Measurements from ENCODE around the gene ENGASE.
A peak's percentile ranks its signal among the peaks of the same experiment; 100 is the strongest.

Gene ENGASE

DNA sequence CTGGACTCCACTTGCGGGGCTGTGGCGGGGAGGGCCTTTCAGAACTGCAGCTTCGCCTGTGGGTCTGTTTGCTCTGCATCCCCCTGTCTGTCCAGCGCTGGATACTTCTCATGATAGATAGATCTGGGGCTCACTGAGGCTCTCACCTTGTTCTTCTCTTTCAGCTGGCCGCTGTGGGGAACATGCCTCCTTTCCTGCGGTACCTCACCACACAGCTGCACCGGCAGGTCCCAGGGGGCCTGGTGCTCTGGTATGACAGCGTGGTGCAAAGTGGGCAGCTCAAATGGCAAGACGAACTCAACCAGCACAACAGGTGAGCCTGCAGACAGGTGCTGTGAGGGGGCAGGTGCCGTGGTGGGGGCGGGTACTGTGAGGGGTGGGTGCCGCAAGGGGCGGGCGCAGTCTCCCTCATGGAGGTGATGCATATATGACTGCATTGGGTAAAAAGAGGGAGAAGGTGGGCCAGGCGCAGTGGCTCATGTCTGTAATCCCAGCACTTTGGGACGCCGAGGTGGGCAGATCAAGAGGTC, 6.2 kb downstream of the ENGASE start:
- DNase-seq (ENCODE audit: low read depth in 2 of 2) = no peak

DNA sequence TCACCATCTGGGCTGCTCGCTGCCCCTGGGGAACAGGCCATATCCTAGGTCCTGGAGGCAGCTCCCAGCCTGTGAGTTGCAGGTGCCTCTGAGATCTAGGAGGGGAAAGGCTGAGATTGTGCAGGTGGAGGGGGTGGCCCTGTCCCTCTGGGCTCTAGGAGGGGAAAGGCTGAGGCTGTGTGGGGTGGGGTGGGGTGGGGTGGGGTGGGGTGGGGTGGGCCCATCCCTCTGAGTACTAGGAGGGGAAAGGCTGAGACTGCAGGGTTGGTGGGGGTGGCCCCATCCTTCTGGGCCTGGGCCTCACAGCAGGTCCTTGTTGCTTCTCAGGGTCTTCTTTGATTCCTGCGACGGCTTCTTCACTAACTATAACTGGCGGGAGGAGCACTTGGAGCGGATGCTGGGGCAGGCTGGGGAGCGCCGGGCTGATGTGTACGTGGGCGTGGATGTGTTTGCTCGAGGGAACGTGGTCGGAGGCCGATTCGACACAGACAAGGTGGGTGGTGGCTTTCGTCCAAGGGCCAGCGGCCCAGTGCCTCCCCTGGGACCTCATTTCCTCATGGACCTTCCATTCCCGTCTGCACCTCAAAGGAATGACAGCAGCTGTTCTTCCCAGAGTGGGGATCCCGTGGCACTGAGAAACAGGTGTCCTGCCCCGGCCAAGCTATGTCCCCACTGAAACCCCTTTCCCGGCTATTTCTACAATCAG, 7.1 kb downstream of the ENGASE start:
- no peak for DNase-seq (ENCODE audit: low read depth in 2 of 2)

DNA sequence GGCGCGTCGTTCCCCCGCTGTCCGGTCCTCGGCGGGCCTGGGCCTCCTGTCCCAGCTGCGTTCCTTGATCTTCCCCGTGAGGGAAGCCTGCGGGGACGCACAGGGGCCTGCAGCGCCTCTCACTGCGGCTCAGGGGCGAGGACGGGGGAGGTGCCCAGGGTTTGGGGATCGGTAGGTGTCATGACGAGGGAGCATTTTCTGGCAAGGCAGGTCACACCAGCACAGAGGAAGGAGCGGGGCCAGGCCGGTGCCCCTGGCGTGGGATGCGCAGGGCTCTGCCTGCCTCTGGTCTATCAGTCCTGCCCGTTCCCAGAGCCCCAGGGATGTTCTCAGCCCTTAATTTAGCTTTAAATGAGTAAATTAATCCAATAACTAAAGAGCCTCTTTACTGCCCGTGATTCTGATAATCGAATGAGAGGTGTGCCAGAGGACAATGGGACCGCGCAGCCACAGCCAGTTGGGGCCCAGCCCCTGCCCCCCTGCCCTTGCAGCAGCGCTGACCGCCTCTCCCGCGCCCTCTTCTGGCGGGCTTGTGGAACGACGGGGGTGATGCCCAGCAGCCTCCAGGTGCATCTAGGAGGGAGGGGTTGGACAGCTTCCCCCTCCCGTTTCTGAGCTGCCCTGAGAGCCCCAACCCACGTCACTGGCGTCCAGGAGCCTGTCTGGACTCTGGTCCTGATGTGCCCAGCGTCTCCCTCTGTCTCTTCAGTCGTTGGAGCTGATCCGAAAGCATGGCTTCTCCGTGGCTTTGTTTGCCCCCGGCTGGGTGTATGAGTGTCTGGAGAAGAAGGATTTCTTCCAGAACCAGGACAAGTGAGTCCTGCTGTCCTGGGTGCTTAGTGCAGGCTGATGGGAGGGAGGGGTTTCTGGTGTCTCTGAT, 7.9 kb downstream of the ENGASE start:
- DNase-seq (ENCODE audit: low read depth in 2 of 2) = no peak

DNA sequence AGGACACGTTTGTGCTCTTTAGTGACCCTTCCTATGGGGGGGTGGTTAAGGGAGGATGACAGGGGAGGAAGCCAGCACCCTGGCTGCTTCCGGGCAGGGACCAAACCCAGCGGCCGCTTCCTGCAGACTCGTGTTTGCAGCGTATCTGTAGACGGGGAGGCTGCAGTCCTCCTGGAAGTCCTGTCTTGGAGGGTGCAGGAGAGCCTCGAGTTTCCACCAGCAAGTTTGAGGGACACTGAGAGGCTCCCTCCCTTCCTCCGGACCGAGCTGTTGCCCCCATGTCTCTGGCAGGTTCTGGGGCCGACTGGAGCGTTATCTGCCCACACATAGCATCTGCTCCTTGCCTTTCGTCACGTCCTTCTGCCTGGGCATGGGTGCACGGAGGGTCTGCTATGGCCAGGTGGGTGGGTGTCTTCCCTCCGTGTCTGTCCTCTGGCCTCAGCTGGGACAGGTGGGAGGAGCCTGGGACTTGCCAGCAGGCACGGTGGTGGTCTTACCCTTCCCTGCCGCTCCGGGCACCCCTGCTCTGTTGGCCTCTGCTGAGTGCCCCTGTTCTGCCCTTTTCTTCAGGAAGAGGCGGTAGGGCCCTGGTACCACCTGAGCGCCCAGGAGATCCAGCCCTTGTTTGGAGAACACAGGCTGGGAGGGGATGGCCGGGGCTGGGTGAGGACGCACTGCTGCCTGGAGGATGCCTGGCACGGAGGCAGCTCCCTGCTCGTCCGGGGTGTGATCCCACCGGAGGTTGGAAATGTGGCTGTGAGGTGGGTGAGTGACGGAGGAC, 8.8 kb downstream of the ENGASE start:
- DNase-seq (ENCODE audit: low read depth in 2 of 2) = no peak

DNA sequence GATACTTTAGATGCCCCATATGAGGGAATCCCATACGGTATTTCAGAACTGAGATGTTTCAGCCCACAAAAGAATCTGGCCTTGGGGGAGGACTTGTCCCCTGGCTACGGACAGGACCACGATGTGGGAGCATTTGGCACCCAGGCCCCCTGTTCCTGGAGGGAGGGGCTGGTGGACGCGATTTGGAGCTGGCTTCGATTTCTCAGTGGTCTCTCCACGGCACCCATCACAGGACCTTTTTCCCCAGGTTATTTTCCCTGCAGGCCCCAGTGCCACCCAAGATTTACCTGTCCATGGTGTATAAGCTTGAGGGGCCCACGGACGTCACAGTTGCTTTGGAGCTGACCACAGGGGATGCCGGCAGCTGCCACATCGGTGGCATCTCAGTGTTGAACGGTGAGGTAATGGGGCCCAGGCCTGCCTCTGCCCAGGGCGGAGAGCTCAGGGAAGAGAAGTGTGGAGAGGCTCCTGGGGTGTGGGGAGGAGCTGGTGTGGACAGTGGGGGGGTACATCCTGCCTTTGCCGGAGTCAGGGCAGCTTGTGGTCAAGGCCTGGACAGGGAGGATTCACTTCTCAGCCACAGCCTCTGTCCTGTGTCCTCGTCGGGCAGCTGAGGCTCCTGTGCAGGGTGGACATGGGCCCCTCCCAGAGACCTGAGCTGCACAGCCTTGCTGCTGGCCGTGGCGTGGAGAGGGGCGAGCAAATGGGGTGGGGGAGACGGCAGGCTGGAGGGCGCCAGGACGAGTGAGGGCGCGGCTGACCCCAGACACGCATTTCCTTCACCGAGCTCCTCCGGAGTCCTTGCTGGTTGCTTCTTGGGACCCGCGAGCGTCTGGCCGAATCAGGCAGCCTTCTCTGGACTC, 9.9 kb downstream of the ENGASE start:
- no peak for DNase-seq (ENCODE audit: low read depth in 2 of 2)

DNA sequence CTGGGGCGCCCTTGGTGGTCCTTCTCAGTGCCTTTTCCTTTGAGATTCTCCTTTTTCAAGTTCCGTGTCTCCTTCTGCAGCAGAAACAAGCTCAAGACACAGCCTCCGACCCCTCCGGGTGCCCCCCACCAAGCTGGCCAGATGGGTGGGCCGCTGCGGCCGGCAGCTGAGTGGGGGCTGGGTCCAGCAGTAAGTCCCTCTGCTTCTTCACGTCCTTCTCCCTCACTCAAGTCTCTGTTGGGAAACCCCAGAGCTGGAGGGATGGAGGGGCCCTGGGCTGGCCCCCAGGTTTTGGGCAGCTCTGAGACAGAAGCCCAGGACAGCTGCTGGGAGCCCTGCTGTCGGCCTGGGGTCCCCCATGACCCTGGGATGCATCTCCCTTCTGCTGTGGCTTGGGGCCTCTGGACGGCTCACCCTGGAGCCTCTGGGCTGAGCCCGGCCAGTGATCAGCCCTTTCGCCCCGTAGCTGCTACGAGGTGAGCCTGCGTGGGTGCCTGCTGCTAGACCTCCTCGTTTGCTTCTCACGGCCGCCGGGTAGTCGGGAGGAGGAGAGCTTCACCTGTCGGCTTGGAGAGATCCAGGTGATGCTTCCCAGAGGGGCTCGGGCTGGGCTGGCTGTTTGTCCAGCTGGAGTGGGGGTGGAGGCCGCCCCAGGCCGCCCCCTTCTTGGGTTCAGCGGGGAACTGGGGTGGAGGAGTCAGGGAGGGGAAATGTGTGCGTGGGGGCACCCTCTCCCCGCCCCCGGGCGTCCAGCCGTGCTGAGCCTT, 10.7 kb downstream of the ENGASE start:
- DNase-seq (ENCODE audit: low read depth in 2 of 2) = no peak

DNA sequence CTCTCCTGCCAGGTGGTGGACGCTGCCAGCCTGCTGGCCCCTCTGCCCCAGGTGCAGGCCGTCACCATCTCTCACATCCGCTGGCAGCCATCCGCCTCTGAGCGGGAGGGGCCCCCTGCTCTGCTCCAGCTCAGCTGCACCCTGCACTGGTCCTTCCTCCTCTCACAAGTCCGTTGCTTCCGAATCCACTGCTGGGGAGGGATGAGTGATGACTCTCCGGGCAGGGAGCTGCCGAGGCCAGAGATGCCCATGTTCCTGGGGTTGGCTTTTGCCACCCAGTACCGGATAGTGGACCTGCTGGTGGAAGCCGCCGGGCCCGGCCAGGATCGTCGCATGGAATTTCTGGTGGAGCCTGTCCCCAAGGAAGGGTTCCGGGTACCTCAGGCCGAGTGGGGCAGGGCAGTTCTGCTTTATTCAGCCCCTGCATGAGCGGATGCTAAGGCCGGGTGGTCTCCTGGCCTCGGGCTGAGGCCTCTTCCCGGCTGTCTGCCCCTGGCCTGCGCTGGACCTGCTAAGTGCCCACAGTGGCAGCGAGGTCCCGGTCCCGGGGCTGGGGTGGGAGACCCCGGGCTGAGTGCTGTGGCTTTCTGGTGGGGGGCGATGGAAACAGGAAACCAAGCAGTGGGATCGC, 11.4 kb downstream of the ENGASE start:
- DNase-seq (ENCODE audit: low read depth in 2 of 2) = no peak

DNA sequence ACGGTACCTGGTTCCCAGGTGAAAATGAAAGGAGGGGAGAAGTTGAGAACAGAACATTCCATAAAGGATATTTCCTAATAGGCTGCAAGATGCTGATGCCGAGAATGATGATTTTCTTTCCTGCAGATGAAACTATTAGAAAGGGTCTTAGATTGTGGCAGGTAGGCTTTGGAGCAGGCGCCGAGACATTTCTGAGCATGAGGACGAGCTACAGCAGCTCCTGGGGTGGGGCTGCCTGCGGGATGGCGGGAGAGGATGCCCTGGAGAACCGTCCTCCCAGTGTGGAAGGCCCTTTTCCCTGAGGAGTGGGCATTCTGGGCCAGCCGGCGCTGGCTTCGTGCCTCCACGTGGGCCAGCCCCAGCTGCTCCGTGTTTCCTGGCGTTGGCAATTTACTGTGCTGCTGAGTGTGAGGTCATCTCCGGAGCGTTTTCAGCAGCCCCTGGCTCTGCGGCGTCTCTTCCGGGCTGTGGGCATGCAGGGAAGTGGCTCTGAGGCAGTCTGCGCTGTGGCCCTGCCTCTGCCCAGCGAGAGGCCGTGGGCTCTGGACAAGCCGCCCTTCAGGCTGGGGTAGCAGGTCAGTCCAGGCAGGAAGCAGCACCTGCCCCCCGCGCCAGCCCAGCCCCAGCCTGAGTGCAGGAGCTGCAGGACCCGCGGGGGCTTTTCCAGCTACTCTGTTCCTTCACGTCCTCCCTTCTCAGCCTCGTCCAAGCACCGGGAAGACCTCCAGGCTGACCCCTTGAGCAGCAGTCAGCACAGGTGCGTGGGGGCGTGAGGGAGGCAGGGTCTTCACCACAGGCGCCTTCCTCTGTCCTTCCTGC, 12.2 kb downstream of the ENGASE start:
- DNase-seq (ENCODE audit: low read depth in 2 of 2) = no peak

DNA sequence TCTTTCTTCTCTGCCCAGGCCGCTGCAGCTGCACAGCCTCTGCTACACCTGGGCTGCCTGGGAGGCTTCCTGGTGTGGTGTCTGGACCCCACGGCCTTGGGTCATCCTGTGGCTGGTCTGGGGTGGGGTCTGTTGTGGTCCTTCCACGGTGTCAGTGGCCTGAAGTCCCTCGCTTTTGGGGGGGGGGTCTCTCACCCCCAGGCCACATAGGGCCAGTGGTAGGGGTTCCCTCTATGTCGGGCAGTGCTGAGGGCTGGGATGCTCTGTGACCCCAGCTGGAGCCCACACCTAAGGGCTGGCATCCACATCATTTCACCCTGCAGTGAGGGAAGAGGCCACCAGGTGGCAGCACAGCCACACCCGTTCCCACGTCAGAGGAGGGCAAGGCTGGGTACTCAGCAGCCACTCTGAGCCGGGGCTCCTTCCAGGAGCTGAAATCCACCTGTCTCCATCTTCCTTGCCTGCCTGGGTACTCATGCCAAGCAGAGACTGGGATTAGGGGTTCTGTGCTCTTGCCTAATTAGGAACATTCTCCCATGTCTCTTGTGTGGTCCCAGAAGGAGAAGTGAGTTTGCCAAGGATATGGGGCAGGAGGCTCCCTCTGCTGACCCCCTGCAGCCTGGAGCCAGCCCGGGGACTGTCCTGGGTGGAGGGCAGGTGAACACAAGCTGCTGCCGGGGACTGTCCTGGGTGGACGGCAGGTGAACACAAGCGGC, 13.0 kb downstream of the ENGASE start:
- peak in 1 of 2 donors; percentile 33 for DNase-seq (ENCODE audit: low read depth in 2 of 2)

DNA sequence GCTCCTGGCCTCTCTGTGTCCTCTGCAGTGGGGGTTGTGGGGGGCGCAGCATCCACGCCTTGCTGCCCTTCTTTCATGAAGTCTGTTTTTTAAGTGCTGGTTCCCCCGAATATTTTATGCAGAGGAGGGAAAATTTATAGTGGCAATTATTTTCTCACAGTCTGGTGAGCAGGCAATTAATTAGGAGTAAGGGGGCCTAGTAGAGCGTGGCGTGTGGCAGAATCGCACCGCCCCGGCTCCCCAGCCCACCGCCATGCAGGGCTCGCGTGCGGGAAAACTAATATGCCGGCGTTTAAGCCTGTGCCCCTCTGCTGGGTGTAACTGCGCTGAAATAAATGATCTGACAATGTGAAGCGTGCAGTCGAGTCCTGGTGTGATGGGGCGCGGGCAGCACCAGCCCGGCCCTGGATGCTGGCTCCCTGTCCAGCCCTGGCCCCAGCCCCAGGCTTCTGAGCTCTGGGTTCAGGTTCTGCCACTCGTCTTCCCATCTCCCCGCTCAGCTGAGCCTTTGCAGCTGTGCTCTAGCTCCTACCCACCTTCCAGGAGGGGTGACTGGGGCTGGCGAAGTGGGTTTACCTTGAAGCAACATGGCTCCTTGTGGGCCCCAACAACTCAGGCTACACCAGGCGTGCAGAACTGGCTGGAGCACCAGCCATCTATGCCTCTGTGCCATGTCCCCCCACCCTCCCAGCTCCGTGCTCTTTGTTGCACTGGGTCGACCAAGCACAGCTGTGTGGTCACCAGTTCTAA, 13.8 kb downstream of the ENGASE start:
- no peak for DNase-seq (ENCODE audit: low read depth in 2 of 2)

DNA sequence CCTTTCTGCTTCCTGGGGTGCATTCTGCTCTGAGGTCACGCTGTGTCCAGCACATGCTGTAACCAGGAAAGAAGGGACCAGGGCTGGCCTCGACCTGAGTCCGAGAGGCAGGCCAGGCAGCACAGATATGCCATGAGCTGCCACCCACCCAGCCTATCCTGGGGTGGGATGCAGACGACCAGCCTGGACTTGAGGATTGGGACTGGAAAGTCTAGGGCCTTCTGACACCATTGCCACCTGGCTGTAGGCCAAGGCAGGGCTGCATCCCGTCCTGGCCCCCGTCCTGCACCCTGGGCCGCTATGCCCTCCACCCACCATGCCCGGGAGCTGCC, 14.3 kb downstream of the ENGASE start:
- no peak for DNase-seq (ENCODE audit: low read depth in 2 of 2)

DNA sequence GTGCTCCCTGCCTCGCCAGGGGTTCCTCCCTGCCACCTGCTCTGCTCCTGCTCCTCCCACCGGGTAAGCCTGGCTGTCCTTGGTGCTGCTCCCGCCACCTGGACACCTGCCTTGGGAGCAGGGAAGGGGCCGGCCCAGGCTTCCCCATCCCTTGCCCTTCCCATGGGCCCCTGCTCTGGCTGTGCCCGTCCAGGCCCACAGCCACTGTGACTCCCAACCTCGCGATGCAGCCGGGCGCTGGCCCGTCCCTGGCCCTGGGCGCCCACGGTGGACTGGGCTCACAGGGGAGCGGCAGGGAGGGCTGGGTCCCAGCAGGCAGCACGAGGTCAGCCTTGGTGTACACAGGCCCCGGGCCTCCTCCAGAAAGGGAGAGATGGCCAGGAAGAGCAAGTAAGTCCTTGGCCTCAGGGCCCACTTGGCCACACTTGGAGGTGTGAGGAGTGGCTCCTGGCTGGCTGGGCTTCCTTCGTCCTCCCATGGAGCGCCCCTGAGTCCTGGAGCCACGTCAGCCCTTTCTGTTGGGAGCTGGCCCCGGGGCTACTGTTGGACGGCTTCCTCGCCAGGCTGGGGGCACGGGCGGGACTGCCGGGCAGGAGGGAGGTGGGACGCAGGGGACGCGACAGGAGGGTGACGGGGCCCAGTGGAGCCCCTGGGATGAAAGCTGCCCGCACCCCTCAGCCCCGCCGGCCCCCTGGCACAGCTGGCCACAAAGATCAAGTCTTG, 15.3 kb downstream of the ENGASE start:
- no peak for DNase-seq (ENCODE audit: low read depth in 2 of 2)

DNA sequence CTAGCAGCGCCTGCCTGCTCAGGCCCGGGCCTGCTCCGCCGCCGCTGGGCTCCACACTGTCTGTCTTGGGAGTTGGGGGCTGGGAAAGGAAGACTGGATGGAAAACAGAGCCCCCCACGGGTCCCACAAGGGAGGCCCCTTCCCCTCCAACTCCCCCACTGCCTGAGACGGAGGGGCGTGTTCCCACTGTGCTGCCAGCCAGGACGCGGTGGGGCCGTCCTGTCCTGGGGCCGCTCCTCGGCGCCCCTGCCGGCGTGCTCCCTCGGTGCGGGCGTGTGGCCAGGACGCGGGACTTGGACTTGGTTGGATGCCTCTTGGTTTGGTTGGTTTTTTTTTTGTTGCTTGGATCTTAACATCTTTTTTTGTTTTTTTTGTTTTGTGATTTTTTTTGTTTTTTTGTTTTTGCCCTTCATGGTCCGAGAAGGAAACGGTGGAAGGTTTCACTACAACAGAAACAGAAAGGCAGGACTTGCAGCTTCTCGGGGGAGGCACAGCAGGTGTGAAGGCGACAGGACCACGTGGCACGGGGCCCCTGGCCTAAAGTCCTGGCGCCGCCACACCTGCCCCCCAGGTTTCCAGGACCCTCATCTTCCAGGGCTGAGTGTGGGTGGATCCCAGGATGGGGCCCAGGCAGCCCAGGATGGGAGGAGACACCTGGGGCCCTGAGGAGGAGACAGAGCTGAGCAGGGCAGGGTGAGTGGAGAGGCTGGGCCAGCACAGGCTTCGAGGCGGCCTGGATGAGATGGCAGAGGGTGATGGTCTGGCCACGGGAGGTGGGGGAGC, 16.0 kb downstream of the ENGASE start:
- no peak for DNase-seq (ENCODE audit: low read depth in 2 of 2)

DNA sequence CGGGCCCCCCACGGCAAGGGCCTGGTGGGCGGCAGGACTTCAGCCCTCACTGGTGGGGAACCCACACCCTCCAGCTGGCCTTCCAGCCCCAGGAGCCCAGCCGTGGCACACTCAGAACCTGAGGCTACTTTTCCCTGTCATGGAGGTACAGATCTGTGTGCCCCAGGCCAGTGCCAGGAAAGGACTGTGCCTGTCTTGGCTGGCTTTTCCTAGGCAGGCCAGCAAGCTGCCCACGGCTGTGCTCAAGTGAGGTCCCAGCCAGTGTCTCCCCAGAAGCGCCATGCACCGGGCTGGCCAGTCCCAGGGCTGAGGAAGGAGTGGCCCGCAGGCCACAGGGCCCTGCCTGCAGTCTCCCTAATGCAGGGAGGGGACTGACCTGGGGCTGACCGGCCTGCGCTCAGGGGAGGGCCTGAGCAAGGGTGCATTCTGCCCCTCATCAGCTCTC, 16.6 kb downstream of the ENGASE start:
- DNase-seq (ENCODE audit: low read depth in 2 of 2) = no peak

DNA sequence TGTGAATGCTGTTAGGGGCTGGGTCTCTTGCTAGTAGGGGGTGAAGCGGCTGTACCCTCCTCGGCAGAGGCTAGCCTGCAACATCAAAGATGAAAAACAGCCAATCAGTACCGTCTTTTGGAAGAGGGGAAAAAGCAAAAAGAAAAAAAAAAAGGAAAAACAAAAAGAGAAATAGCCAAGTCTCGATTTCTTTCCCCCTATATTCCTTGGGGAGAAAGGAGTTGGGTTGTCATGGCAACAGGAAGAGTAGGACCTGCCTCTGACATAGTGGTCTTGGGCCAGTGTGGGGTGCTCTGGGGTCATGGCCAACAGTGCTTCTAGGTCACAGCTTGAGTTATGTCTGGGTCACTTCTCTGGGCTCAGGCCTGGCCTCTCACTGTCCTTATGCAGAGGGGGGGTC, 17.9 kb downstream of the ENGASE start:
- DNase-seq (ENCODE audit: low read depth in 2 of 2) = no peak

DNA sequence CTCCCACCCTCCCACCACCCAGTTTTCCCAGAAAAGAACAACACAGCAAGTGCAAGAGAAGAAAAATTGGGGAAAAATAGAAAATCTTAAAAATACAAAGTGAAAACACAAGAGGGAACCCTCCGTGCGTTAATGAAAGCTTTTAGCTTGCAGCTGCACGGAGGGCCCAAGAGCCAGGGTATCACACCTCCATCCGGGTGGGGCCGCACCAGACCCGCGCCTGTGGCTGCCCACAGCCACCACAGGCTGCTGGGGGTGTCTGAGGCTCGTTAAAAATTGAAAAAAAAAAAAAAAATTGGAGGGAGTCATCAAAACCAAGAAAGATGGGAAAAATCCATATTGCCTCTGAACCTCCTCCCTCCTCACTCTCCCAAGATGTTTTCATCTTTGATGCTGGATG, 18.6 kb downstream of the ENGASE start:
- DNase-seq (ENCODE audit: low read depth in 2 of 2) = no peak

Measured in activated CD8-positive, alpha-beta memory T cell treated with anti-CD3 and anti-CD28 coated beads for 4 hours (primary cell).